ENCODE measurements around the gene PPARG.

The PPARG gene

GRCh38 chr3:12420393-12420792, 131.5 kb downstream of the PPARG start:
- no peak for DNase-seq

- no peak for DNase-seq
Observed at GRCh38 chr3:12421132-12421531, 132.3 kb downstream of the PPARG start.

GRCh38 chr3:12423131-12423530, 134.3 kb downstream of the PPARG start:
- DNase-seq: no peak

GRCh38 chr3:12423918-12424630, 135.2 kb downstream of the PPARG start:
- DNase-seq: no peak

- no peak for DNase-seq
Observed at GRCh38 chr3:12424635-12425319, 135.9 kb downstream of the PPARG start.

GRCh38 chr3:12425850-12426579, 137.1 kb downstream of the PPARG start:
- no peak for DNase-seq

- DNase-seq: no peak
Observed at GRCh38 chr3:12427551-12427950, 138.7 kb downstream of the PPARG start.

- DNase-seq: no peak
Observed at GRCh38 chr3:12428126-12428525, 139.3 kb downstream of the PPARG start.

GRCh38 chr3:12430086-12430485, 141.2 kb downstream of the PPARG start:
- no peak for DNase-seq

- DNase-seq: no peak
Observed at GRCh38 chr3:12433823-12434222, 145.0 kb downstream of the PPARG start.

- no peak for DNase-seq
Observed at GRCh38 chr3:12436514-12437220, 147.8 kb downstream of the PPARG start.

- no peak for DNase-seq
Observed at GRCh38 chr3:12437221-12437605, 148.3 kb downstream of the PPARG start.

GRCh38 chr3:12437861-12438260, 149.0 kb downstream of the PPARG start:
- DNase-seq: no peak

- DNase-seq: no peak
Observed at GRCh38 chr3:12438318-12438717, 149.4 kb downstream of the PPARG start.

- no peak for DNase-seq
Observed at GRCh38 chr3:12439161-12439940, 150.5 kb downstream of the PPARG start.

- DNase-seq: no peak
Observed at GRCh38 chr3:12440927-12441714, 152.3 kb downstream of the PPARG start.

GRCh38 chr3:12442654-12443501, 154.0 kb downstream of the PPARG start:
- DNase-seq: no peak

- DNase-seq: no peak
Observed at GRCh38 chr3:12443781-12444522, 155.1 kb downstream of the PPARG start.

GRCh38 chr3:12444582-12445471, 156.0 kb downstream of the PPARG start:
- no peak for DNase-seq
